ENCODE results near the gene NLRP8.

- TF ChIP-seq CTCF (IDR thresholded peaks at IDR 0.05) (no peak), POLR2A (IDR thresholded peaks at IDR 0.05) (no peak)
Measured at GRCh38 chr19:55940306-55940705, 7.3 kb upstream of the NLRP8 start.
